GM18499 (cell line): ENCODE data around the gene FAM83B.
"Not testable (repeated sequence)": the region's sequence is repeated elsewhere in the genome, so short reads cannot be mapped to it uniquely, and the experiment has no call there.

Source experiments
- ATAC-seq: cut with Tn5 transposase; IDR thresholded peaks from one replicate; pipeline ENCODE4 v1.9.1; 2021; ENCODE audit warnings: moderate number of reproducible peaks; ENCODE audit not compliant: insufficient read depth, unreplicated experiment

The FAM83B gene

GRCh38 chr6:54860739-54861138, 14.2 kb downstream of the FAM83B start:
- no peak for ATAC-seq

DNA sequence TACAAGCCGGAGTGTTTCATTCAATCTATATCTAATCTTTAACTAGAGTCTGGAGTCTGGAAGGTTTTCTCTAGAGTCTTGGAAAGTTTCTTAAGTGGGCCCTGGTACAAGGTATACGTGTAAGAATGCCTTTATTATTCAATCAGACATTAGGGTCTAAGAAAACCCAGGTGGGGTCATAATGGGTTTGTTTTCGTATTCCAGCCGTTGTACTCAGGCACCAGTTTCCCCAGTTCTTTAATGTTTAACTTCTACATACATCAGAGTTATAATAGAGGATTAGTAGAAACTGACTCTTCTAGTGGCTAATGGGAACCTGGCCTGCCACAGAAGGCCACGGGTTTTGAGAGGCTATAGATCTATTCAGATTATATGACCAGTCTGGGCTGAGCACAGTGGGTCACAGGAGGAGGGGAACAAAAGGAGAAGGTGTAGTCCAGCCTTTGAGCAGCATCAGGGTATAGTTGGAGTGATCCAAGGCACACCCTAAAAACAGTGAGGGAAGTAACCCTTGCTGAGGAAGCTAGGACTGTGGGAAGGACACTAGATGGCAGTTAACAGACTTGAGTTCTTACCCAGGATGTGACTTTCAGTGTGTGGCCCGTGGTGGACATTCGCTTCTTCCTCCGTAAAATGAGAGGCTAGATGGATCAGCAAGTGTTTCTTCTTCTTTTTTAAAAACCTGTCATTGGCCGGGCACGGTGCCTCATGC, 15.5 kb downstream of the FAM83B start:
- no peak for ATAC-seq

- no peak for ATAC-seq
These were observed 17.7 kb downstream of the FAM83B start for GRCh38 chr6:54864272-54864671.

DNA sequence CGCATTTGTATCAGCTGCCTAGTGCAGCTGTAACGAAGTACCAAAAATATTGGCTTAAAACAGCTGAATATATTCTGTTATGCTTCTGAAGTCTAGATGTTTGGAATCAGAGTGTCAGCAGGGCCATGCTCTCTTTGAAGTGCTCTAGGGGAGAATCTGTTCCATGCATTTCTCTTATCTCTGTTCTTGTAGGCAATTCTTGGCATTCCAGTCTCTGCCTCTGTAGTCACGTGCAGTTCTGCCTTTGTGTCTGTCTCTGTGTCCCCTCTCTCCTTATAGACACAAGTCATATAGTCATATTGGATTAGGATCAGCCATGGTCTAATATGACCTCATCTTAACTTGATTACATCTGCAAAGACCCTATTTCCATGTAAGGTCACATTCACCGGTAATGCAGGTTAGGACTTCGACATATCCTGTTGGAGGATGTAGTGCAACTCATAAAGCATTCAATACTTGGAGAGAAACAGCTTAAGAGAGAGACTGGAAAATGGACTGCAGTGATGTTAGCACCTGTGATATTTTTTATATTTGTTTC, 18.6 kb downstream of the FAM83B start:
- no peak for ATAC-seq

DNA sequence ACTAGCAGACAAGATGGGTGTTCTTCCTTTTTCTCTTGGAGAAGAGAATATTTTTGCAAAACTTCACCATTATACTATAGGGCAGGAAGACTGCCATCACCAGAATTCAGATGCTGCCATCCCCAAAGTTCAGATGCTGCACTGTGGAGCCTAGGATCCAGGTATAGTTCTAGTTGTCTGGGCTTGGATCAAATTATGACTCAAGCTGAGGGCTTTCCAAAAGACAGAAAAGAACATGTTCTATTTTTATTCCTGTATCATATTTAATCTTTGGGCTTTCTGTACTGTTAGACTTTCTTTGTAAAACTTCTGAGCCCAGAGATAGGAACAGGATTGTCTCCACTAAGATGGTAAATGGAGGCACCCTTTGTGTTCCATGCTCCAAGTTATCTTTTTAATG, 22.0 kb downstream of the FAM83B start:
- ATAC-seq, result no peak

GRCh38 chr6:54873599-54873998, 27.0 kb downstream of the FAM83B start:
- no peak for ATAC-seq

DNA sequence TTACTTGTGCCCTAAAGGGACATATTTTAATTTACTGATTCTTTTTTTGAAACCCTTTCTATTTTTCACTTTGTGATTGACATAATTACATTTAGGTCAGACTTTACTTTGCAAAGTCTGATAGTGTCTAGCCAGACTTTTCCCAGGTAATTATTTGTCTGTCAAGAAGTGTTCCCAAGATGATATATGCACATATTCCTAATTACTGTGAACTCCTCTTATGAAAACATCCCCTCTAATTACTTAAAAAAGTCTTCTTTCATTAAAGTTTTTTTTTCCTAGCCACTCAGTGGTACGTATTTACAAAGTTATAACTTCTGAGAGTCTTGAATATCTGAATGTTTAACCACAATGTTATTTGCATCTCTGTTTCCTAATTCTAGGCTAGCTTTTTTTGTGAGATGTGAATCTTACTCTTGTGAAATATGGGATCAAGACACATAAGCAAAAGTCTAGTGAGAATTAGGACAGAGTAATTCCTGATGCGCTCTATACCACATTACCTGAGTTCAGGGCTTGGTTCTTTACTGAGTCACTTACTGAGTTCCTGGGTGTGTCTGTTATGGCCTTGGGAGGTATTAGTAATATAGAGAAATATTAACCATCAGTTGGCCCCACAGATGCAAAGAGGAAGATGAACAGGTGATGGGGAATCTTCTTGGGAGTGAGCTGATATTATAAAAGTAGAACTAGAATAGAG, 27.9 kb downstream of the FAM83B start:
- no peak for ATAC-seq

GRCh38 chr6:54875539-54875938, 29.0 kb downstream of the FAM83B start:
- ATAC-seq, result no peak

DNA sequence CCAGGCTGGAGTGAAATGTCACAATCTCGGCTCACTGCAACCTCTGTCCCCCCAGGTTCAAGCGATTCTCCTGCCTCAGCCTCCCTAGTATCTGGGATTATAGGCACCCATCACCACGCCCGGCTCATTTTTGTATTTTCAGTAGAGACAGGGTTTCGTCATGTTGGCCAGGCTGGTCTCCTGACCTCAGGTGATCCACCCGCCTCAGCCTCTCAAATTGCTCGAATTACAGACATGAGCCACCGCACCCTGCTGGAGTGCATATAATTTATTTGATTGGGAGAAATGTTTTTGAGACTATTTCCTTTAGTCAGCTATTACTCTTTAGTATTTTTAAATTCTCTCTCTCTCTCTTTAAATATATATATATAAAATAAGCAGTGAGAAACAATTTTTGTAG, 29.8 kb downstream of the FAM83B start:
- no peak for ATAC-seq

GRCh38 chr6:54876871-54877270, 30.3 kb downstream of the FAM83B start:
- ATAC-seq, result no peak

DNA sequence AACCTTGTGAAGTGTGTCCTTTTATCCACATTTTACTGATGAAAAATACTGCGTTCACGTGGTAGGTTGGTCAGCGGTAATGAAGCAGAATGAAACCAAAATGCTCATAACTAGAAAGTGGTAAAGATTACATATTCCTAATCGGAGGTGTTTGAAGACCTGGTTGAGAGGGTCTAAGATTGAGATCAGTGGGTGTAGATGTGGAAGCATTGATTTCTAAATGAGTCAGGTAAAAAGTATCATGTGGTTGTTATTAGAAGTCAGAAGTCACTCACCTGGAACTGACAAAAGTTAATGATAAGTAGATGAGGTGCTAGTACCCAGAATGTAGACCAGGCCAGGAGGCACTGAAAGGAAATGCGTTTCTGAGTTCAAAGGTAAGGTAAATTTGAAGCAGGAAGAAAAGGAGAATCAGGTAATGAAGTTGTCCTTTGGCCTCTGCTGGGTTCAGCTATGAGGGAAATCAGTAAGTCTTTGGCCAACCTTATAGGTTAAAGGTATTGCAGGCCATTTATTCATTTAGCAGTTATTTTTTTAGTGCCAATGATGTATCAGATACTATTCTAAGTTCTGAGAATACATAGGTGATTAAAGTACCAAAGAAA, 31.2 kb downstream of the FAM83B start:
- ATAC-seq, result no peak

DNA sequence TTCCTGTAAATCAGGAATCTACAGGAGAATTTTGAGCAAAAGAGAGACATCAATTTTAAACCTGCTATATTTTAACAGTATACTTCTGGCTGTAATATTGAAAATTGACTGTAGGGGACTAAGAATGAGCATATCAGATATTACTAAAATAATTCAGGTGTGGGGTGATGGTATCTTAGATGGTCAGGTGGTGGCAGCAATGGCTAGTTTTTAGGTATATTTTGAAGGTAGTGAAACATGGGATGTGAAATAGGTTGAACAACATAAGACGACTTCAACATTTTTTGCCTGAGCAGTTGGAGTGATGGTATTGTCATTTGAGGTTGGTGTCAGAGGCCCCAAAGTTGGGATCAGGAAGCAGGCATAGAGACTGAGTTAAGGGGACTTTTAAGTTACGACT, 32.1 kb downstream of the FAM83B start:
- ATAC-seq, result no peak

DNA sequence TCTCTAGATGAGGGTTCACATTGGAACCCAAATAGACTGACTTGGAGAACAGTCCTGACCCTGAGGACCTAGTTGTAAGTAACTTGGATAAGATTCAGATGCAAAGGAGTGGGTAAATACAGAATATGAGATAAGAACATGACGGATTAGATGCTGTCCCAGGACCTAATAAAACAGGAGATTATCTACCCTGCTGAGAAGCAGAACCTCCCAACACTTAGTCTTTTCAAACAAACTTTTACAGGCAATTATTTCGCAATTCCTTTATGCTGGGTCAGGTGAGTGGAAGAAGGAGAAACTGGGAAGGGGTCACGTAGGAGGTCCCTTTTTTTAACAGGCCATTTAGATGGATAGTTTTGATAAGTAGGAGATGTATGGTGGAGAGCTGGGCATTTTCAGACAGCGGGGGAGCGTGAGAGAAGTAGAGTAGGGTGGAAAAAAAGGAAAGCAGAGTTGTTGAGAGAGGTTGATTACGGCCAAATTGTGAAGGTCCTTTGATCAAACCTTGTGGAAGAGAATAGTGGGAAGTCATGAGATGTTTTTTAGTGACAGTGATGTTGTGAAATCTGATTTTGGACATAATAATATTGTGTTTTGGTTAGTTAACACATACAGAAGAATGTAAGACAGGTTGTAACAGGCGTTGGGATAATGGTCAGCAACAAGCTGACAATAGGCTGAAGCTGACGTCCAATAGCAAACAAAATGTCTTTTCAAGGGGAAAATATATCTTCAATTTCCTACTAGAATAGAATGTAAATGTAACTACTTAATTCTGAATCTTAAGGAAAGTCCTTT, 32.8 kb downstream of the FAM83B start:
- ATAC-seq, result no peak

GRCh38 chr6:54881067-54881730, 34.6 kb downstream of the FAM83B start:
- ATAC-seq, result no peak

DNA sequence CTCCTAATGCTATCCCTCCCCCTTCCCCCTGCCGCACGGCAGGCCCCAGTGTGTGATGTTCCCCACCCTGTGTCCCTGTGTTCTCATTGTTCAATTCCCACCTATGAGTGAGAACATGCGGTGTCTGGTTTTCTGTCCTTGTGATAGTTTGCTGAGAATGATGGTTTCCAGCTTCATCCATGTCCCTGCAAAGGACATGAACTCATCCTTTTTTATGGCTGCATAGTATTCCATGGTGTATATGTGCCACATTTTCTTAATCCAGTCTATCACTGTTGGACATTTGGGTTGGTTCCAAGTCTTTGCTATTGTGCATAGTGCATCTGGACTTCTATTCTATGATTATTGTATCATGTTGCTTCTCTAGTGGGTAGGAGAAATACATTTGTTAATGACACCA, 35.3 kb downstream of the FAM83B start:
- not testable (repeated sequence) for ATAC-seq

GRCh38 chr6:54886932-54887584, 40.5 kb downstream of the FAM83B start:
- ATAC-seq, result no peak

DNA sequence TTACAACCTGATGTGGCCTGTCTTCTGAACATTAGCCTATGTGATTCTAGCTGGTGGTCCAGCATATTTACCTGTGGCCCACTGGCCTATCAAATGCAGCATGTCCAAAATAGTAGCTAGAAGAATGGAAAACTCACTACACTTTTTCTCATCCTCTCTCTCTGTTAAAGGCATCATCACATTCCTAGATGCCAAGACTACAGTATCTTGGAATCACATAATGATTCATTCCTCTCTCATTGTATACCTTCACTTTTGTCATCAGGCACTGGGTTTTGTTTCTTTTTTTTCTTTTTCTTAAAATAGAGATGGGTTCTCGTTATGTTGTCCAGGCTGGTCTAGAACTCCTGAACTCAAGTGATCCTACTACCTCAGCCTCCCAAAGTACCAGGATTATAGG, 45.0 kb downstream of the FAM83B start:
- no peak for ATAC-seq

DNA sequence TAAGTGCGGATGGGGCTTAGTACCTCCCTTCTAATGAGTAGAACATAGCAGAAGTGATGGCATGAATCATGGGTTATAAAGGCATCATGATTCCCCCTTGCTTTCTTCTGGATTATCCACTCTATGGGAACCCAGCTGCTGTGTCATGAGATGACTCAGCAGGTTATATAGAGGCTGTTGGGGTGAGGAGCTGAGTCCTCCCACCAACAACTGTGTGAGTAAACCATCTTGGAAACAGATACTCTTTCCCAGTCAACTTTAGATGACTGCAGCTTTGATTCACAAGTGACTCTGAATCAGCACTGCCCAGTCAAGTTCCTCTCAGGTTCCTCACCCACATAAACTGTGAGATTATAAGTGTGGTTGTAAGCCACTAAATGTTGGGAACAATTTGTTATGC, 46.3 kb downstream of the FAM83B start:
- no peak for ATAC-seq

GRCh38 chr6:54893818-54894217, 47.2 kb downstream of the FAM83B start:
- ATAC-seq, result no peak

DNA sequence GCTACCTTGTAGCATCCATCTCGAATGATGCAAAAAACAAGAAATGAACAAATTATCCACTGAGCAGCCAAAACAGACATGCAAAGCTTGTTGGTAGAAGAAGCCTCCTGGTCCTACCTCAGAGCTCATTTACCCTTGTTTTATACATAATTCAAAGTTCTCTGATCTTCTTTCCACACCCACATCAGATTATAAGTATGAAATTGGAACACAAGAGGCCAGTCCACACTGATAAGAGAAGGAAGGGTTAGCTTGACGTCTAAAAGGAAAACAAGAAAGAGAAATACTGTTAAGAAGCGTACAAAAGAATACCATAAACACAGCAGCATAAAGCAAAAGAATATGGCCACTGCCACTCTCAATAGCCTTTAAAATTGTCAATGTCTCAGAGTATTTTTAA, 49.7 kb downstream of the FAM83B start:
- ATAC-seq, result no peak
